ENCODE measurements around the gene ATRN.

DNA sequence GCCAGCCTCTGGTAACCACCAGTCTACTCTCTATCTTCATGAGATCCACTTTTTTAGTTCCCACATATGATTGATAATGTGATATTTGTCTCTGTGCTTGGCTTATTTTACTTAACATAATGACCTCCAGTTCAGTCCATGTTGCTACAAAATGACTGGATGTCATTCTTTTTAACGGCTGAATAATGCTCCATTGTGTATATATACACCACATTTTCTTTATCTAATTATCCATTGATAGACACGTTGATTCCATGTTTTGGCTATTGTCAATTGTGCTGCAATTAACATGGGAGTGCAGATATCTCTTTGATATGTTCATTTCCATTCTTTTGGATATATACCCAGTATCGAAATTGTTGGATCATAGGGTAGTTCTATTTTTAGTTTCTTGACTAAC, 89.3 kb downstream of the ATRN start:
- TF ChIP-seq EZH2phosphoT487 (IDR thresholded peaks at IDR 0.05; ENCODE audit: borderline replicate concordance), result no peak
- TF ChIP-seq CTCF (conservative IDR thresholded peaks at IDR 0.05; ENCODE audit: low read length), result no peak

Measured in Loucy (cell line).